EH (cell line): ENCODE measurements around the gene JAKMIP3.

Experiments used
- DNase-seq: peaks from one replicate; pipeline ENCODE4 v3.0.0-alpha.2; 2015; ENCODE audit warnings: low read depth

The JAKMIP3 gene

GRCh38 chr10:132097609-132098377 is 32.0 kb downstream of the JAKMIP3 start:
- DNase-seq, result no peak

- DNase-seq, result peak; percentile 13
These were observed 33.0 kb downstream of the JAKMIP3 start for GRCh38 chr10:132098539-132099388.

- DNase-seq, result no peak
These were observed 33.8 kb downstream of the JAKMIP3 start for GRCh38 chr10:132099389-132100090.

GRCh38 chr10:132100091-132100481 is 34.3 kb downstream of the JAKMIP3 start:
- no peak for DNase-seq

- no peak for DNase-seq
These were observed 35.0 kb downstream of the JAKMIP3 start for GRCh38 chr10:132100556-132101349.

- DNase-seq, result no peak
These were observed 35.8 kb downstream of the JAKMIP3 start for GRCh38 chr10:132101529-132101928.

- DNase-seq, result no peak
These were observed 36.4 kb downstream of the JAKMIP3 start for GRCh38 chr10:132102071-132102716.

GRCh38 chr10:132102717-132103110 is 37.0 kb downstream of the JAKMIP3 start:
- DNase-seq, result no peak

- no peak for DNase-seq
These were observed 37.6 kb downstream of the JAKMIP3 start for GRCh38 chr10:132103116-132103910.

GRCh38 chr10:132104062-132104461 is 38.3 kb downstream of the JAKMIP3 start:
- DNase-seq, result no peak

GRCh38 chr10:132104471-132105301 is 38.9 kb downstream of the JAKMIP3 start:
- no peak for DNase-seq

- DNase-seq, result no peak
These were observed 39.7 kb downstream of the JAKMIP3 start for GRCh38 chr10:132105302-132105995.

- DNase-seq, result no peak
These were observed 40.7 kb downstream of the JAKMIP3 start for GRCh38 chr10:132106431-132106830.

GRCh38 chr10:132107186-132107948 is 41.6 kb downstream of the JAKMIP3 start:
- no peak for DNase-seq

GRCh38 chr10:132107949-132108877 is 42.5 kb downstream of the JAKMIP3 start:
- no peak for DNase-seq

GRCh38 chr10:132109341-132110110 is 43.8 kb downstream of the JAKMIP3 start:
- DNase-seq, result no peak
